WTC11 (cell line): ENCODE data around the gene BFAR.
"Not testable (repeated sequence)": the region's sequence is repeated elsewhere in the genome, so short reads cannot be mapped to it uniquely, and the experiment has no call there.

Source experiments
- CREB1 ChIP-seq: sonication (generic); formaldehyde crosslinking; IDR thresholded peaks from 2 replicates; pipeline ENCODE4 v1.8.0; 2023; ENCODE audit warnings: mild to moderate bottlenecking, missing genetic modification reagents
- FOXJ3 ChIP-seq: sonication (generic); formaldehyde crosslinking; IDR thresholded peaks from 2 replicates; pipeline ENCODE4 v1.9.0; 2021; ENCODE audit warnings: missing genetic modification reagents, mild to moderate bottlenecking, borderline replicate concordance
- FOXP1 ChIP-seq: sonication (generic); formaldehyde crosslinking; IDR thresholded peaks from 2 replicates; pipeline ENCODE4 v1.8.0; 2022; ENCODE audit warnings: missing genetic modification reagents, mild to moderate bottlenecking, moderate library complexity, borderline replicate concordance
- IRF2 ChIP-seq: sonication (generic); formaldehyde crosslinking; IDR thresholded peaks from 2 replicates; pipeline ENCODE4 v1.8.0; 2022; ENCODE audit warnings: low read depth, missing genetic modification reagents, borderline replicate concordance
- NR1H2 ChIP-seq: sonication (generic); formaldehyde crosslinking; IDR thresholded peaks from 2 replicates; pipeline ENCODE4 v1.9.0; 2021; ENCODE audit warnings: mild to moderate bottlenecking, moderate library complexity, missing genetic modification reagents
- NR3C1 ChIP-seq: sonication (generic); formaldehyde crosslinking; conservative IDR thresholded peaks from 2 replicates; pipeline ENCODE4 v1.8.1; 2023; ENCODE audit warnings: low read depth, mild to moderate bottlenecking, missing genetic modification reagents
- SP1 ChIP-seq: sonication (generic); formaldehyde crosslinking; conservative IDR thresholded peaks from 2 replicates; pipeline ENCODE4 v1.8.1; 2022; ENCODE audit warnings: missing genetic modification reagents
- ZNF263 ChIP-seq: sonication (generic); formaldehyde crosslinking; IDR thresholded peaks from 2 replicates; pipeline ENCODE4 v1.8.1; 2022; ENCODE audit warnings: low read depth, mild to moderate bottlenecking, moderate library complexity, missing genetic modification reagents
- TF ChIP-seq, protein P1 (sequence below): fragments of 200-600 bp; IDR thresholded peaks from 2 replicates; pipeline ENCODE4 v1.8.0; 2022; ENCODE audit warnings: antibody characterized with exemption
- TF ChIP-seq, protein P2 (sequence below): sonication (generic); formaldehyde crosslinking; IDR thresholded peaks from 2 replicates; pipeline ENCODE4 v1.8.1; 2023; ENCODE audit warnings: mild to moderate bottlenecking, missing genetic modification reagents, moderate library complexity
- TF ChIP-seq, protein P3 (sequence below): sonication (generic); formaldehyde crosslinking; conservative IDR thresholded peaks from 2 replicates; pipeline ENCODE4 v1.8.1; 2022; ENCODE audit warnings: mild to moderate bottlenecking, missing genetic modification reagents
- TF ChIP-seq, protein P4 (sequence below): sonication (generic); formaldehyde crosslinking; IDR thresholded peaks from 2 replicates; pipeline ENCODE4 v1.8.0; 2023; ENCODE audit warnings: missing genetic modification reagents

DNA sequence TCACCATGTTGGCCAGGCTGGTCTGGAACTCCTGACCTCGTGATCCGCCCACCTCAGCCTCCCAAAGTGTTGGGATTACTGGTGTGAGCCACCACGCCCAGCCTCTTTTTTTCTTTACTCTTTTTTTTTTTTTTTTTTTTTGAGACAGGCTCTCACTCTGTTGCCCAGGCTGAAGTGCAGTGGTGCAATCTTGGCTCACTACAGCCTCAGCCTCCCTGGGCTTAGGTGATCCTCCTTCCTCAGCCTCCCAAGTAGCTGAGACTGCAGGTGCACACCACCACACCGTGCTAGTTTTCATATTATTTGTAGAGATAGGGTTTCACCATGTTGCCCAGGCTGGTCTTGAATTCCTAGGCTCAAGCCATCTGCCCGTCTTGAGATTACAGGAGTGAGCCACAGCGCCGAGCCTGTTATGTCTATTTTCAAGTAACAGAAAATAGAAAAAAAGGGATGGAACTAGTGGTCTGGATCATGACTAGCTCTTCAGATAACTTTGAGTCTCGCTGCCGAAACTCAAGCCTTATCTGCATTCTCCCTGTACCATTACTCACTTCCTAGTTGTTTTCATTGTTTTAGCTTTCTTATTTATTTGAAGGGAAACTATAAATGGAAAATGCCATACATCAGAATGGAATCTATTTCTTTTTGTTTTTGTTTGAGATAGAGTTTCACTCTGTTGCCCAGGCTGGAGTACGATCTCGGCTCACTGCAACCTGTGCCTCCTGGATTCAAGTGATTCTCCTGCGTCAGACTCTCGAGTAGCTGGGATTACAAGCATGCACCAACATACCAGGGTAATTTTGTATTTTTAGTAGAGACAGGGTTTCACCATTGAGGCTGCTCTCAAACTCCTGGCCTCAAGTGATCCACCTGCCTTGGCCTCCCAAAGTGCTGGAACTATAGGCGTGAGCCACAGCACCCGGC lies 53.4 kb downstream of the BFAR start:
- TF ChIP-seq, protein P1, sequence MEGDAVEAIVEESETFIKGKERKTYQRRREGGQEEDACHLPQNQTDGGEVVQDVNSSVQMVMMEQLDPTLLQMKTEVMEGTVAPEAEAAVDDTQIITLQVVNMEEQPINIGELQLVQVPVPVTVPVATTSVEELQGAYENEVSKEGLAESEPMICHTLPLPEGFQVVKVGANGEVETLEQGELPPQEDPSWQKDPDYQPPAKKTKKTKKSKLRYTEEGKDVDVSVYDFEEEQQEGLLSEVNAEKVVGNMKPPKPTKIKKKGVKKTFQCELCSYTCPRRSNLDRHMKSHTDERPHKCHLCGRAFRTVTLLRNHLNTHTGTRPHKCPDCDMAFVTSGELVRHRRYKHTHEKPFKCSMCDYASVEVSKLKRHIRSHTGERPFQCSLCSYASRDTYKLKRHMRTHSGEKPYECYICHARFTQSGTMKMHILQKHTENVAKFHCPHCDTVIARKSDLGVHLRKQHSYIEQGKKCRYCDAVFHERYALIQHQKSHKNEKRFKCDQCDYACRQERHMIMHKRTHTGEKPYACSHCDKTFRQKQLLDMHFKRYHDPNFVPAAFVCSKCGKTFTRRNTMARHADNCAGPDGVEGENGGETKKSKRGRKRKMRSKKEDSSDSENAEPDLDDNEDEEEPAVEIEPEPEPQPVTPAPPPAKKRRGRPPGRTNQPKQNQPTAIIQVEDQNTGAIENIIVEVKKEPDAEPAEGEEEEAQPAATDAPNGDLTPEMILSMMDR = not testable (repeated sequence)
- TF ChIP-seq, protein P2, sequence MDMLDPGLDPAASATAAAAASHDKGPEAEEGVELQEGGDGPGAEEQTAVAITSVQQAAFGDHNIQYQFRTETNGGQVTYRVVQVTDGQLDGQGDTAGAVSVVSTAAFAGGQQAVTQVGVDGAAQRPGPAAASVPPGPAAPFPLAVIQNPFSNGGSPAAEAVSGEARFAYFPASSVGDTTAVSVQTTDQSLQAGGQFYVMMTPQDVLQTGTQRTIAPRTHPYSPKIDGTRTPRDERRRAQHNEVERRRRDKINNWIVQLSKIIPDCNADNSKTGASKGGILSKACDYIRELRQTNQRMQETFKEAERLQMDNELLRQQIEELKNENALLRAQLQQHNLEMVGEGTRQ (CRISPR knock-in tag) = not testable (repeated sequence)
- TF ChIP-seq CREB1, NR1H2, ZNF263, IRF2, FOXP1, SP1, NR3C1, FOXJ3 (CRISPR knock-in tag): not testable (repeated sequence)
- TF ChIP-seq, protein P3, sequence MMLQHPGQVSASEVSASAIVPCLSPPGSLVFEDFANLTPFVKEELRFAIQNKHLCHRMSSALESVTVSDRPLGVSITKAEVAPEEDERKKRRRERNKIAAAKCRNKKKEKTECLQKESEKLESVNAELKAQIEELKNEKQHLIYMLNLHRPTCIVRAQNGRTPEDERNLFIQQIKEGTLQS (CRISPR knock-in tag) = not testable (repeated sequence)
- TF ChIP-seq, protein P4, sequence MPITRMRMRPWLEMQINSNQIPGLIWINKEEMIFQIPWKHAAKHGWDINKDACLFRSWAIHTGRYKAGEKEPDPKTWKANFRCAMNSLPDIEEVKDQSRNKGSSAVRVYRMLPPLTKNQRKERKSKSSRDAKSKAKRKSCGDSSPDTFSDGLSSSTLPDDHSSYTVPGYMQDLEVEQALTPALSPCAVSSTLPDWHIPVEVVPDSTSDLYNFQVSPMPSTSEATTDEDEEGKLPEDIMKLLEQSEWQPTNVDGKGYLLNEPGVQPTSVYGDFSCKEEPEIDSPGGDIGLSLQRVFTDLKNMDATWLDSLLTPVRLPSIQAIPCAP = not testable (repeated sequence)
